Transverse colon (tissue), 4 donors: Measurements from ENCODE around the gene ARPC1B. TPM values are rescaled to one million over a fixed set of nuclear protein-coding genes. Genes with fewer than 3 reads are reported as not detected.
"Not testable (repeated sequence)": the region's sequence is repeated elsewhere in the genome, so short reads cannot be mapped to it uniquely, and the experiment has no call there.

Experiments
- DNase-seq: peaks from one replicate; pipeline ENCODE4 v3.0.0-alpha.2; 2019
- H3K27ac ChIP-seq, 4 donors: fragments of 200-600 bp; sonication (generic); 2 replicates each; pipeline ENCODE4 v1.5.1; 2016 to 2018; ENCODE audit warnings: inconsistent platforms in 4 of 4
- H3K27me3 ChIP-seq: fragments of 200-600 bp; sonication (generic); 2 replicates; pipeline ENCODE4 v1.5.1; 2017; ENCODE audit warnings: inconsistent platforms
- H3K36me3 ChIP-seq, 4 donors: fragments of 200-600 bp; sonication (generic); 2 replicates each; pipeline ENCODE4 v1.5.1; 2017 to 2019; ENCODE audit warnings: inconsistent platforms in 4 of 4
- H3K4me1 ChIP-seq, 4 donors: fragments of 200-600 bp; sonication (generic); 2 replicates each; pipeline ENCODE4 v1.5.1; 2017 to 2020; ENCODE audit warnings: inconsistent platforms in 4 of 4
- H3K4me3 ChIP-seq, 4 donors: fragments of 200-600 bp; sonication (generic); 1 replicate in 1 of 4; 2 replicates in 3 of 4; pipeline versions ENCODE4 v1.5.1 to v1.6.1; 2017 to 2019; ENCODE audit warnings: inconsistent platforms in 4 of 4
- H3K9me3 ChIP-seq, 2 donors: fragments of 200-600 bp; sonication (generic); 2 replicates each; pipeline ENCODE4 v1.5.1; 2017 to 2019; ENCODE audit warnings: inconsistent platforms in 2 of 2
- CTCF ChIP-seq, 5 experiments: fragments of 200-600 bp in 3 of 5; fragments of 450-650 bp in 2 of 5; sonication (generic) in 3 of 5; IDR thresholded peaks; 1 replicate in 2 of 5; 2 replicates in 3 of 5; pipeline ENCODE4 v1.5.1; 2016 to 2017; ENCODE audit warnings: antibody characterized with exemption in 5 of 5, inconsistent platforms in 3 of 5, mild to moderate bottlenecking in 2 of 5, moderate library complexity in 1 of 5
- EP300 ChIP-seq: sonication (generic); formaldehyde crosslinking; IDR thresholded peaks from one replicate; pipeline ENCODE4 v1.6.1; 2017; ENCODE audit warnings: antibody characterized with exemption, low read depth
- POLR2A ChIP-seq: fragments of 450-650 bp; IDR thresholded peaks from one replicate; pipeline ENCODE4 v1.6.1; 2016; ENCODE audit warnings: antibody characterized with exemption, mild to moderate bottlenecking, moderate library complexity
- POLR2AphosphoS5 ChIP-seq, 3 donors: sonication (generic); formaldehyde crosslinking; IDR thresholded peaks; one replicate each; pipeline ENCODE4 v1.6.1; 2016; ENCODE audit warnings: antibody characterized with exemption in 3 of 3
- WGBS, 2 donors: methylation state at CpG; one replicate each; pipeline ENCODE4 v1.1.5; 2018; ENCODE audit warnings: low coverage in 1 of 2; 5-methylcytosine and 5-hydroxymethylcytosine counted together
- in situ Hi-C, 4 donors: fragments of 200-750 bp; cut with MboI; loops; one replicate each; pipeline versions ENCODE4 v1.15.0 to v1.15.1; 2017; ENCODE audit warnings: low sequenced_read_pairs in 3 of 4, low pct_ligation_motif_present in 1 of 4, low pct_unique_long_range_greater_than_20kb in 1 of 4
- intact Hi-C: fragments of 100-400 bp; cut with DNase I; formaldehyde crosslinking; loops from one replicate; pipeline ENCODE4 v1.15.1; 2023; ENCODE audit warnings: low total_unique reads
- total RNA-seq, 4 donors: library from RNA; depleted of rRNA; stranded (reverse); fragments of >200 nt; gene quantifications; one replicate each; pipeline ENCODE4 v1.1.0, GENCODE V29; 2016

The ARPC1B gene
- total RNA-seq, 4 donors from 2014 or later, result 138 to 346 (median 186) TPM

DNA sequence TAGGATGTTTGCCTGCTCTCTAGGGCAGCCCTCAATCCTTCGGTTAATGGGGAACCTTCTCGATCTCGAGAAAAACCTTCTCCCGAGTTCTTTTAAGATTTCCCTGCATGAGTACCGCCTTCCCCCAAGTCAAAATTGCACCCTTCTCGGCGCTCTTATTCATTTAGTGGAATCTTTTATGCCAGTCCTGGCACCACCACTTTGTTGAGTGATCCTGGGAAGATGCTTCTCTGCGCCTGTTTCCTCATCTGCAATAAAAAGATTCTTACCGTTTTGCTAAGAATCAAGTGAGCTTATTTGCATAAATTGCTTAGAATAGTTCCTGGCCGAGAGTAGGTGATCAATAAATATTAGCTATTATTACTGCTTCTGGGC is 48.1 kb upstream of the ARPC1B start:
- TF ChIP-seq CTCF (IDR thresholded peaks at IDR 0.05) (no peak), POLR2A (no peak), POLR2AphosphoS5 (IDR thresholded peaks at IDR 0.05) (no peak), EP300 (no peak)
- Histone ChIP-seq H3K4me3 (peak overlapping the region; percentile 87 to 98 (median 91)), H3K27me3 (no peaks in the 10 kb centered on the region), H3K36me3 (no peaks in the 10 kb centered on the region), H3K9me3 (no peaks in the 10 kb centered on the region), H3K4me1 (peaks cover 24 to 58% (median 49%) of the 10 kb centered on the region in 4 donors), H3K27ac (peak overlapping the region; percentile 93 to 96 (median 94))
- in situ Hi-C loops, result no loop called here
- no peak for DNase-seq
- WGBS, 2 donors, result 0% methylated on average over 6 to 10 of the region's 10 CpGs
- intact Hi-C loops, result loop anchor here (5.0 kb wide), 1 partner anchor 1144 kb away; no protein-coding TSS in a partner anchor

DNA sequence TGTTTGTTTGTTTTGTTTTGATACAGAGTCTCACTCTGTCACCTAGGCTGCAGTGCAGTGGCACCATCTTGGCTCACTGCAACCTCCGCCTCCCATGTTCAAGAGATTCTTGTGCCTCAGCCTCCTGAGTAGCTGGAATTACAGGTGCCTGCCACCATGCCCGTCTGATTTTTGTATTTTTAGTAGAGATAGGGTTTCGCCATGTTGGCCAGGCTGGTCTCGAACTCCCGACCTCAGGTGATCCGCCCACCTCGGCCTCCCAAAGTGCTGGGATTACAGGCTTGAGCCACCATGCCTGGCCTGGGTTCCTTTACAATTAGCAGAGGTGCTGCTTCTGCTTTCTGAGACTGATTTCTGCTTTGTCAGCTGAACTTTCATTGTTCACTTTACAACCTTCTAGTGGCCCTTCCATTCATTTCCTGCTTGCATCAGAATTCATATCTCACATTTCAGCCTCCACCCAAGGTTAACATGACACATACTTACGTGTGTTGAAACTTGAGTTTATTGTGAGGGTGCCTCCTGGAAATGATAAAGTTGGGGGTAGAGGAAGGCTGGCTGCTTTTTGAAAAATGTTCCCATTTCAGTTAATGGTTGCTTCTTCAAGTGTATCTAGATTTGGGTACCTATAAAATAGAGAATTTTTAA is 44.1 kb upstream of the ARPC1B start:
- Histone ChIP-seq H3K4me1 (peaks cover 18 to 55% (median 46%) of the 10 kb centered on the region in 4 donors), H3K36me3 (peaks cover 0 to 20% (median 7%) of the 10 kb centered on the region in 4 donors), H3K27ac (peak overlapping the region; percentile 78 to 83 (median 80))
- intact Hi-C loops, H3K9me3 ChIP-seq, H3K4me3 ChIP-seq, in situ Hi-C loops, H3K27me3 ChIP-seq: not testable (repeated sequence)
- WGBS, 2 donors, result 14 to 52% methylated on average over 1 to 8 of the region's 8 CpGs
- DNase-seq, result peak; percentile 34
- TF ChIP-seq POLR2AphosphoS5 (IDR thresholded peaks at IDR 0.05), result peak; percentile 14 to 58 (median 46)

GRCh38 chr7:99331002-99331401 is 43.5 kb upstream of the ARPC1B start:
- no peak for TF ChIP-seq POLR2AphosphoS5 (IDR thresholded peaks at IDR 0.05)
- TF ChIP-seq POLR2A, result no peak
- TF ChIP-seq CTCF (IDR thresholded peaks at IDR 0.05), result no peak
- H3K27me3 ChIP-seq, result no peaks in the 10 kb centered on the region
- in situ Hi-C loops (no loop called here), intact Hi-C loops (no loop called here)
- 57 to 84% methylated on average over 1 to 2 of the region's 2 CpGs for WGBS, 2 donors
- no peak overlapping the region for H3K4me3 ChIP-seq
- H3K36me3 ChIP-seq, result peaks cover 0 to 26% (median 7%) of the 10 kb centered on the region in 4 donors
- no peaks in the 10 kb centered on the region for H3K9me3 ChIP-seq
- peaks cover 18 to 55% (median 46%) of the 10 kb centered on the region in 4 donors for H3K4me1 ChIP-seq
- H3K27ac ChIP-seq, result peak overlapping the region; percentile 78 to 83 (median 80)
- no peak for DNase-seq

- DNase-seq, result no peak
- WGBS, 2 donors, result 90 to 93% methylated on average over 2 to 3 of the region's 3 CpGs
- Histone ChIP-seq H3K27me3 (no peaks in the 10 kb centered on the region), H3K27ac (no peak overlapping the region), H3K9me3 (no peaks in the 10 kb centered on the region), H3K36me3 (peaks cover 0 to 87% (median 25%) of the 10 kb centered on the region in 4 donors), H3K4me1 (no peaks in the 10 kb centered on the region), H3K4me3 (no peak overlapping the region)
- in situ Hi-C loops (no loop called here), intact Hi-C loops (no loop called here)
- TF ChIP-seq POLR2AphosphoS5 (IDR thresholded peaks at IDR 0.05), result no peak
- TF ChIP-seq EP300, result no peak
- TF ChIP-seq POLR2A, result no peak
Measured at GRCh38 chr7:99339595-99339994, 34.9 kb upstream of the ARPC1B start.

- TF ChIP-seq POLR2A (no peak), POLR2AphosphoS5 (IDR thresholded peaks at IDR 0.05) (no peak), EP300 (no peak), CTCF (IDR thresholded peaks at IDR 0.05) (no peak)
- in situ Hi-C loops, result no loop called here
- 97 to 100% methylated on average over 3 of the region's 3 CpGs for WGBS, 2 donors
- Histone ChIP-seq H3K9me3 (no peaks in the 10 kb centered on the region), H3K27me3 (no peaks in the 10 kb centered on the region), H3K4me1 (no peaks in the 10 kb centered on the region), H3K4me3 (no peak overlapping the region), H3K36me3 (peaks cover 0 to 80% (median 27%) of the 10 kb centered on the region in 4 donors), H3K27ac (peak overlapping the region in 1 of 4 donors; percentile 28)
- DNase-seq, result no peak
- intact Hi-C loops, result no loop called here
Measured at GRCh38 chr7:99340659-99341058, 33.9 kb upstream of the ARPC1B start.
